HEK293 (cell line): Measurements from ENCODE around the gene PLEKHA7.

Source experiments
- BCL6B ChIP-seq: fragments of 450-650 bp; formaldehyde crosslinking; IDR thresholded peaks from 2 replicates; pipeline ENCODE4 v1.5.1; 2017; ENCODE audit warnings: missing biosample characterization, missing genetic modification characterization
- CTCF ChIP-seq: fragments of 450-650 bp; formaldehyde crosslinking; IDR thresholded peaks from 2 replicates; pipeline ENCODE4 v1.5.1; 2016; ENCODE audit warnings: missing biosample characterization, missing genetic modification characterization
- KLF16 ChIP-seq: fragments of 450-650 bp; formaldehyde crosslinking; IDR thresholded peaks from 2 replicates; pipeline ENCODE4 v1.5.1; 2017; ENCODE audit warnings: missing biosample characterization, missing genetic modification characterization
- SALL2 ChIP-seq: fragments of 450-650 bp; formaldehyde crosslinking; IDR thresholded peaks from 2 replicates; pipeline ENCODE4 v1.5.0; 2017; ENCODE audit warnings: missing biosample characterization, mild to moderate bottlenecking, missing genetic modification characterization, borderline replicate concordance
- ZNF558 ChIP-seq: fragments of 450-650 bp; formaldehyde crosslinking; IDR thresholded peaks from 2 replicates; pipeline ENCODE4 v1.5.1; 2016; ENCODE audit warnings: missing biosample characterization, missing genetic modification characterization
- ZNF580 ChIP-seq: fragments of 450-650 bp; formaldehyde crosslinking; IDR thresholded peaks from 2 replicates; pipeline ENCODE4 v1.5.1; 2016; ENCODE audit warnings: missing biosample characterization, missing genetic modification characterization
- ZNF660 ChIP-seq: fragments of 450-650 bp; IDR thresholded peaks from 2 replicates; pipeline ENCODE4 v1.5.1; 2018; ENCODE audit warnings: missing biosample characterization, mild to moderate bottlenecking, missing genetic modification characterization

- TF ChIP-seq BCL6B (tag by site-specific recombination), result no peak
- no peak for TF ChIP-seq ZNF558 (tag by site-specific recombination)
- no peak for TF ChIP-seq ZNF660 (tag by site-specific recombination)
- no peak for TF ChIP-seq SALL2 (tag by site-specific recombination)
- TF ChIP-seq KLF16 (tag by site-specific recombination), result no peak
- no peak for TF ChIP-seq CTCF (tag by site-specific recombination)
- no peak for TF ChIP-seq ZNF580 (tag by site-specific recombination)
These were observed 27.0 kb downstream of the PLEKHA7 start for GRCh38 chr11:16987205-16987568.
